Measurements from ENCODE around the gene FAM3B. TPM values are rescaled to one million over a fixed set of nuclear protein-coding genes. Genes with fewer than 3 reads are reported as not detected.

FAM3B gene
- total and polyA plus RNA-seq, 9 of the 15 experiments (the other 6 are each of a cell fraction or from before 2014, with no cell fraction given), result 0.04 to 0.18 (median 0.12) TPM; not detected in 5

GRCh38 chr21:41396558-41397075 lies 80.0 kb downstream of the FAM3B start (continued):
- TF ChIP-seq RERE (CRISPR knock-in tag; IDR thresholded peaks at IDR 0.05; ENCODE audit: borderline replicate concordance), result no peak

GRCh38 chr21:41397471-41397891 lies 80.9 kb downstream of the FAM3B start:
- Histone ChIP-seq H3K4me2 (ENCODE audit: insufficient read depth, low read length) (no peak overlapping the region), H4K20me1 (replicated peaks; ENCODE audit: control insufficient read depth, insufficient read depth, low read length) (no peaks in the 10 kb centered on the region; the same call in 1 of the 2 replicates)
- 0% methylated on average over 7 of the region's 7 CpGs for WGBS (ENCODE audit: insufficient coverage, low coverage, missing lambda C conversion rate)

More at GRCh38 chr21:41397471-41397891, 80.9 kb downstream of the FAM3B start:
- intact Hi-C loops (cut with micrococcal nuclease) (no loop called here), in situ Hi-C loops (cut with MboI) (no loop called here)
- ChIA-PET POLR2A (no interaction called here), CTCF (ENCODE audit: low intra/inter-chr PET ratio) (no interaction called here)
- H3K9me1 ChIP-seq (ENCODE audit: control insufficient read depth, insufficient read depth, low read length), result no peaks in the 10 kb centered on the region
- BruUV-seq (replicated peaks), result no TSS peak
- H3K9ac ChIP-seq (ENCODE audit: insufficient read depth in 1 of 2, low read depth in 2 of 2, low read length in 2 of 2), result no peak overlapping the region
- no peak for FAIRE-seq
- no peak overlapping the region for H2AFZ ChIP-seq (ENCODE audit: low read depth, low read length)
- H3K36me3 ChIP-seq (ENCODE audit: control insufficient read depth, insufficient read depth, low read length), result no peaks in the 10 kb centered on the region
- H3K4me3 ChIP-seq, result no peak overlapping the region
- no peak for ATAC-seq
- TF ChIP-seq PHF20 (IDR thresholded peaks at IDR 0.05; ENCODE audit: partially characterized antibody) (no peak), JUND (IDR thresholded peaks at IDR 0.05; ENCODE audit: borderline replicate concordance, low read depth, low read length) (no peak), JUND (tag; IDR thresholded peaks at IDR 0.05; ENCODE audit: borderline replicate concordance, low read depth, low read length) (no peak), POLR2AphosphoS5 (IDR thresholded peaks at IDR 0.05; ENCODE audit: control insufficient read depth, insufficient read depth, low read depth, low read length) (no peak), E2F8 (IDR thresholded peaks at IDR 0.05; ENCODE audit: low read depth, partially characterized antibody) (no peak), ZNF695 (CRISPR knock-in tag; IDR thresholded peaks at IDR 0.05) (no peak)
- H3K4me1 ChIP-seq (replicated peaks in 1 of 2; ENCODE audit: control insufficient read depth in 2 of 2, insufficient read depth in 2 of 2, low read length in 2 of 2), result no peaks in the 10 kb centered on the region
- H3K9me3 ChIP-seq (replicated peaks; ENCODE audit: control insufficient read depth, insufficient read depth, low read depth, low read length), result no peaks in the 10 kb centered on the region
- H3K27ac ChIP-seq (ENCODE audit: extremely low read depth, low read depth, low read length), result no peak overlapping the region
- H3K27me3 ChIP-seq (ENCODE audit: control insufficient read depth in 2 of 2, insufficient read depth in 2 of 2, low read length in 2 of 2), result peaks cover 2 to 32% of the 10 kb centered on the region in 2 experiments; a peak in 4 of 5 replicates
- no peak for DNase-seq (ENCODE audit: extremely low read depth in 1 of 4, low spot score in 3 of 4)
- H3K79me2 ChIP-seq (ENCODE audit: control insufficient read depth, insufficient read depth, low read length), result no peaks in the 10 kb centered on the region
